ENCODE results near the gene PGAP2. TPM values are rescaled to one million over a fixed set of nuclear protein-coding genes. Genes with fewer than 3 reads are reported as not detected.
A peak's percentile ranks its signal among the peaks of the same experiment; 100 is the strongest.
"Not testable (repeated sequence)": the region's sequence is repeated elsewhere in the genome, so short reads cannot be mapped to it uniquely, and the experiment has no call there.

Gene PGAP2
- total and polyA plus RNA-seq, 8 donors: 13.5 to 32.9 (median 18.8) TPM

- WGBS, 2 donors: 53 to 80% methylated on average over 5 of the region's 5 CpGs
- H3K4me1 ChIP-seq: peaks cover 16 to 37% (median 33%) of the 10 kb centered on the region in 3 donors
- FAIRE-seq (no peak), ATAC-seq (no peak), DNase-seq (no peak)
- no peaks in the 10 kb centered on the region for H3K9me3 ChIP-seq
- H3K36me3 ChIP-seq: no peaks in the 10 kb centered on the region
- peak overlapping the region in 3 of 4 donors; percentile 80 to 92 (median 84) for H3K4me3 ChIP-seq
- intact Hi-C loops (cut with DNase I): no loop called here
- TF ChIP-seq, protein P1, sequence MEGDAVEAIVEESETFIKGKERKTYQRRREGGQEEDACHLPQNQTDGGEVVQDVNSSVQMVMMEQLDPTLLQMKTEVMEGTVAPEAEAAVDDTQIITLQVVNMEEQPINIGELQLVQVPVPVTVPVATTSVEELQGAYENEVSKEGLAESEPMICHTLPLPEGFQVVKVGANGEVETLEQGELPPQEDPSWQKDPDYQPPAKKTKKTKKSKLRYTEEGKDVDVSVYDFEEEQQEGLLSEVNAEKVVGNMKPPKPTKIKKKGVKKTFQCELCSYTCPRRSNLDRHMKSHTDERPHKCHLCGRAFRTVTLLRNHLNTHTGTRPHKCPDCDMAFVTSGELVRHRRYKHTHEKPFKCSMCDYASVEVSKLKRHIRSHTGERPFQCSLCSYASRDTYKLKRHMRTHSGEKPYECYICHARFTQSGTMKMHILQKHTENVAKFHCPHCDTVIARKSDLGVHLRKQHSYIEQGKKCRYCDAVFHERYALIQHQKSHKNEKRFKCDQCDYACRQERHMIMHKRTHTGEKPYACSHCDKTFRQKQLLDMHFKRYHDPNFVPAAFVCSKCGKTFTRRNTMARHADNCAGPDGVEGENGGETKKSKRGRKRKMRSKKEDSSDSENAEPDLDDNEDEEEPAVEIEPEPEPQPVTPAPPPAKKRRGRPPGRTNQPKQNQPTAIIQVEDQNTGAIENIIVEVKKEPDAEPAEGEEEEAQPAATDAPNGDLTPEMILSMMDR (IDR thresholded peaks at IDR 0.05): no peak
- H3K27me3 ChIP-seq: no peaks in the 10 kb centered on the region
- H3K27ac ChIP-seq: peak overlapping the region in 1 of 4 donors; percentile 4
These were observed 48.6 kb downstream of the PGAP2 start for GRCh38 chr11:3856856-3857553.

- Histone ChIP-seq H3K4me3 (peak overlapping the region in 1 of 4 donors; percentile 80), H3K27me3 (no peaks in the 10 kb centered on the region), H3K27ac (no peak overlapping the region), H3K4me1 (peaks cover 16 to 37% (median 33%) of the 10 kb centered on the region in 3 donors), H3K9me3 (no peaks in the 10 kb centered on the region), H3K36me3 (no peaks in the 10 kb centered on the region)
- ATAC-seq (no peak), FAIRE-seq (no peak), DNase-seq (no peak)
- TF ChIP-seq, protein P1 (IDR thresholded peaks at IDR 0.05): no peak
- intact Hi-C loops (cut with DNase I): no loop called here
These were observed 49.3 kb downstream of the PGAP2 start for GRCh38 chr11:3857628-3858027.

DNA sequence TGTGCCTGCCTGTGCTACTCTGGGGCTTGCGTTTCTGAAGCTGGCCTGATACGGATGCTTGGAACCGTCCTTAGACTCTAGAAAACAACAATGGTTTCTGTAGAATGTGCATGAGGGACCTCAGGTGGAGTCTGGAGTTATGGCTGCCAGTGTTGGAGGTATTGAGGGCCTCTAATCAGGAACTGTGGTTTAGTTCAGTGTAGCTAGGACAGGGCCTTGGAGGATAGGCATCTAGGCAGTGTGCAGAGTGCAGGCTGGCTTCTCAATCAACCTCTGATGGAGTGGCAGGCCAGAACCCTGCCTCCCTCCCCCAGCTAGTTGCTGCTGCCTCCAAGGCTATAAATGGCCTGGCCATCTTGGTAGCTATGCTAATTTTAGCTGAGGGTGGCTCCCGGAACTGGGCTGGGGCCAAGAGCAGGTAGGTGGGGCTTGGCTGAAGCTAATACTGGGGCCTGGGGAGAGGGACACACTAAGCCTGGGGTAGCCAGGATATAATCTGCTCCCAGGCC lies 51.1 kb downstream of the PGAP2 start:
- H3K27me3 ChIP-seq: no peaks in the 10 kb centered on the region
- 58 to 70% methylated on average over 4 of the region's 4 CpGs for WGBS, 2 donors
- DNase-seq: peak; percentile 40 to 74 (median 56)
- no peaks in the 10 kb centered on the region for H3K9me3 ChIP-seq
- TF ChIP-seq, protein P1 (IDR thresholded peaks at IDR 0.05): no peak
- H3K4me3 ChIP-seq: no peak overlapping the region
- no peaks in the 10 kb centered on the region for H3K36me3 ChIP-seq
- intact Hi-C loops (cut with DNase I): no loop called here
- peaks cover 16 to 37% (median 33%) of the 10 kb centered on the region in 3 donors for H3K4me1 ChIP-seq
- peak overlapping the region in 2 of 4 donors; percentile 13 to 33 for H3K27ac ChIP-seq
- FAIRE-seq: no peak
- ATAC-seq: no peak

- intact Hi-C loops (cut with DNase I): no loop called here
- ATAC-seq (no peak), DNase-seq (no peak), FAIRE-seq (no peak)
- Histone ChIP-seq H3K27me3 (no peaks in the 10 kb centered on the region), H3K36me3 (no peaks in the 10 kb centered on the region), H3K27ac (peak overlapping the region in 1 of 4 donors; percentile 5), H3K4me3 (no peak overlapping the region), H3K4me1 (peaks cover 21 to 45% (median 33%) of the 10 kb centered on the region in 3 donors), H3K9me3 (no peaks in the 10 kb centered on the region)
- TF ChIP-seq, protein P1 (IDR thresholded peaks at IDR 0.05): no peak
- WGBS, 2 donors: 90 to 96% methylated on average over 2 of the region's 2 CpGs
These were observed 52.0 kb downstream of the PGAP2 start for GRCh38 chr11:3860375-3860774.

GRCh38 chr11:3860898-3861393 lies 52.6 kb downstream of the PGAP2 start:
- H3K4me3 ChIP-seq; H3K36me3 ChIP-seq; H3K9me3 ChIP-seq; DNase-seq; FAIRE-seq; H3K27me3 ChIP-seq; intact Hi-C loops (cut with DNase I): not testable (repeated sequence)
- ATAC-seq: peak in 3 of 4 donors; percentile 21 to 34 (median 25)
- 87 to 90% methylated on average over 4 of the region's 4 CpGs for WGBS, 2 donors
- peaks cover 27 to 51% (median 33%) of the 10 kb centered on the region in 3 donors for H3K4me1 ChIP-seq
- peak overlapping the region in 1 of 4 donors; percentile 5 for H3K27ac ChIP-seq

Measured in pancreas (tissue), 10 donors.